GDM1 (cell line): ENCODE data around the gene RAB37.

Source experiments
- DNase-seq: peaks from one replicate; lab custom pipeline; 2025; lab: John Stamatoyannopoulos, UW

The RAB37 gene

GRCh38 chr17:74761419-74761818 is 24.4 kb downstream of the RAB37 start:
- no peak for DNase-seq

GRCh38 chr17:74761931-74762330 is 24.9 kb downstream of the RAB37 start:
- DNase-seq: no peak

DNA sequence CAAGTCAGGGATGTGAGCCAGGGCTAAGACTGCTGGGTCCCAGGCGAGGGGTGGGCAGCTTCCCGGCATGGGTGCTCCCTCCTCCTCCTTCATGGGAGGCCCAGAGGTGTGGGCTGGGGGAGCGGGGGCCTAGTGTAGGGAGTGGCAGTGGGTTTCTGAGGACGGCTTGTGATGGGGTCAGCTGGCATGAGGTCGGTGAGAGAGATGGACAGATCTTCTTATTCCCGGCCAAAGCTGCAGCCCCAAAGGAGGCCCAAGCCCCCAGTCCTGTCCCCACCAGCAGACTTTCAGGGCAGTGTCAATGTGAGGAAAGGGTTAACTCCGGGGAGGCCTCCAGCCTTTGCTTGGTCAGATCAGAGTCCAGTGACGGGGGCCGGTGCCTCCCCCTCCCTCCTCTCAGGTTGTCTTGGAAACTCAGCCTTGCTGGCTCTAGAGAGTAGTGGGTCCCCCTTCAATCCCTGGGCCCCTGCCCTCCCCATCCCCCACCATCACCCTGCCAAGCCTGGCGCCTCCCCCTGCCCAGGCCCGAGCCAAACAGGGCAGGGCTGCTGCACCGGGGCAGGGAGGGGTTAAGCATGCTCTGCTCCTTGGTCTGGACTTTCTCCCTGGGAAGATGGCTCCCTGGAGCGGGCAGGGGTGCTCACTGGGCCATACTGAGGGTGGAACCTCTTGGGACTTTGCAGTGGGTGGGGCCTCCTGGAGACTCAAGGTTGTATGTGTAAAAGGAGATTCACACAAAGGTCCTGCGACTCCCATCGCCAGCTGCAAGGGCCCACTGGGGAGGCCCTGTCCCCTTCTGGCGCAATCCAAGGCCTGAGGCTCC is 26.7 kb downstream of the RAB37 start:
- DNase-seq: no peak

DNA sequence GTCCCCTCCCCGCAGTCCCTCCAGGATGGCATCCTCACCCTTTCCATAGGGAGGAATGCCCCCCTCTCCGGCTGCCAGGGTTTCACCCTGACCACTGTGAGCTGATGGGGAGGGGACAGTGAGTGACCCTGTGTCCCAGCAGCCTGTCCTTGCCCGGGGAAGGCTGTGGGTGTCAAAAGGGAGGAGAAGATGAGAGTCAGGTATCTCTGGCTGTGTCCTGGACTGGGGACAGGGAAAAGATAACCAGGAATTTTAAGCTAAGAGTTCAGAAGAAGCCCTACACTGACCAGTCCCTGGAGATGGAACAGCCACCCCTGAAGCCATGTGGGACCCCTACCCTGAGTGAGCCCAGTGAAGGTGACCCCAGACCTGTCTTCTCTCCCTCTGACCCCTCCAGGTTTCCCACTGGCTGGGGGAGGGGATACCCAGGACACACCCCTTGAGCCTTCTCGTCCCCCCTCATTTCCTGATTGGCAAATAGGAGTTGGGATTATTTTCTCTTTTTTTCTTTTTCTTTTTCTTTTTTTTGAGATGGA is 27.8 kb downstream of the RAB37 start:
- DNase-seq: no peak

DNA sequence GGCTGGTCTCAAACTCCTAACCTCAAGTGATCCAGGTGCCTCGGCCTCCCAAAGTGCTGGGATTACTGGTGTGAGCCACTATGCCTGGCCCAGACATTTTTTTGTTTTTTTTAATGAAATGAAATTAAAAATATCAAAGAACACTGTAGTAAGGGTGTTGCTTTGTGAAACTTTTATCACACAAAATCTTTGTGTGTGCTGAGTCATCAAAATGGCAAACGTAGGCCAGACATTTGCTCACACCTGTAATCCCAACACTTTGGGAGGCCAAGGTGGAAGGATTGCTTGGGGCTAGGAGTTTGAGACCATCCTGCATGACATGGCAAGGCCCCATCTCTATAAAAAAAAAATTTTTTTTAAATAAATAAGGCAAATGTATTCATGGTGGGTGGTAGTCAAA is 29.4 kb downstream of the RAB37 start:
- DNase-seq: no peak

- no peak for DNase-seq
Observed at GRCh38 chr17:74767111-74767516, 30.1 kb downstream of the RAB37 start.

GRCh38 chr17:74768069-74768762 is 31.2 kb downstream of the RAB37 start:
- no peak for DNase-seq

DNA sequence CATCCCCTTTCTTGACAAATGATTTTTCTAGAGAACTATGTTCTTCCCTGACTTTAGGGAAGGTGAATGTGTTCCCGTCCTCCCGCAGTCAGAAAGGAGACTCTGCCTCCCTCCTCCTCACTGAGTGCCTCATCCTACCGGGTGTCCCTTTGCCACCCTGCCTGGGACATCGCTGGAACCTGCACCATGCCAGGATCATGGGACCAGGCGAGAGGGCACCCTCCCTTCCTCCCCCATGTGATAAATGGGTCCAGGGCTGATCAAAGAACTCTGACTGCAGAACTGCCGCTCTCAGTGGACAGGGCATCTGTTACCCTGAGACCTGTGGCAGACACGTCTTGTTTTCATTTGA is 31.7 kb downstream of the RAB37 start:
- no peak for DNase-seq

DNA sequence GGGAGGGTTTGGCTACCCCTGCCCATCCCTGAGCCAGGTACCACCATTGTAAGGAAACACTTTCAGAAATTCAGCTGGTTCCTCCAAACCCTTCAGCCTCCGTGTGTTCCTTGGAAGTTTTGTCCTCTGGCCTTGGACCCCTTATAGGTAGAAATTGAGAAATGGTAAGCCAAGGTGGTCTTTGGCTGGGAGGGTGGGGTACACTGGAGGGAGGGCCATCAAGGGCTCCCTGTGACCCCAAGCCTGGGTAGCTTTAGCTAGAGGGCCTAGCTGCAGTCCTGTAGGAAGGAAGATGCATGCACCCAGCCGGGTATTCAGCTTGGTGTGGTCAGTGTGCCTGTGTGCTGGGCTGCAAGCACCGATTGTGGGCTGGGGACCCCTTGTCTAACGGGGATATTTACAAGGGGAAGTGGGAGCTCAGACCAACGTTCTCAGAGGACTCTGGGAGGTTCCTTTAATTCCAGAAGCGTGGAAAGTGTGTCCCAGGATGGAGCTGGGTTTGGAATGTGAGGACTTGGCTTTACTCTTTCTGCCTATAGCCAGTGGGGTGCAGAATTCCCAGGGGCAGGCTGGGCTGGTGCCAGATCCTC is 32.3 kb downstream of the RAB37 start:
- DNase-seq: no peak

DNA sequence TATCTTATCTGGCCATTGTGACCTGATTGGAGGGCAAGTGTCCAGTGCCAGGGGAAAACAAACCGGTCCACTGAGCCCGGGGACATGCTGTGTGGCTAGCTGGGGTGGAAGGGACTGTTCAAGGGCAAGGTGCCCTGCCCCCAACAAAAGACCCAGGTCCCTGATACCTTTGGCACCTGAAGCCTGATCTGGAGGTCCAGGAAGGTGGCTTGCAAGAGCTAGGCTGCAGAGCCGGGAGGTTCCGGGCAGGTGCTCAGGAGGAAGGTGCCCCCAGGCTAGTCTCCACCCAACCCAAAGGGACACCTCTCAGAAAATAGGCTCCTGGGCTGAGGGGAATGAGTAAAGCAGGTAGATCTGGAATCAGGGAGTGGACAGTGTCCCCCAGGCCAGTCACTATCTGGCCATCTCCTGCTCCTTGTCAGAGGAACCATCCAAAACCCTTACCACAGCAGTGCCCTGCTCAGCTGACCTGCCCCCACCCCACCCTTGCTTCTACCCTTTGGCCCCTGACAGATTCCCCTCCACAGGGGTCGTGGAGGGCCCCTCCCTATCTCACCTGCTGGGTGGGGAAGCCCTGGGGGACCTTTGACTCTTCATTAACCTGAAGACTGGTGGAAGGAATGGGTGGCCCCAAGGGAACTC is 32.9 kb downstream of the RAB37 start:
- DNase-seq: no peak

DNA sequence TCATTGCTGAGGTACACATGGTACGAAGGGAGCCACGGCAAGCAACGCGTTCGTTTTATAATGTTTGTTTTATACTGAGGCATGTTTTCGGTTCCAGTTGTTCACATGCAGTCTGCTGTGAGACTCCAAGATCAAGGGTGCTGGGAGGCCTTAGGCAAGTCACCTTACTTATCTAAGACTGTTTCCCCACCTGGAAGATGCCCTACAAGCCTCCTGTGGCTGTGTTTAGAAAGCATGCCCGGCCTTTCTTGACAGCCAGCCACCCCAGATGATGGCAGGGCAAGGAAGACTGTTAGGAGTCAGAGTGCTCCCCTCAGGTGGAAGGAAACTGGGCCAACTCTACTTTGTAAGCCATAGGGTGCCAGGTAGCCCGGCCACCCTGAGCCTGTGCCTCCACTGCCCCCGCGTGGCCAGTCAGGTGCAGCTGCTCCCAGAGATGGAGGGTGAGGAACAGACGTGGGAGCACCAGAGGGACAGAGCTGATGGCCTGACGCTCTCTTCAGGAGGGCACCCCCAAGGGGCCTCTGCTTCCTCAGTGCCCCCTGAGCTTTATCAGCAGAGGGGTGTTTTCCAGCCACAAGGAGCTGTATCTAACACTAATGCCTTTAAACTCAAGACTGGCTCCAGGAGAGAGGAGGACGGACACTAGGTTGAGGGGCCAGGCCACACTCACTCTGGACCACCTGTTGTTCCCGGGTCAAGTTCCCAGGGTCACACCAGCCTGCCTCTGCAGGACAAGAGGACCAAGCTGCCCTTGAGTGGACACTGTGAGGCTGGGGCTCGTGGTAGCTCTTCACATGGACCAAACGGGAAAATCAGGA is 33.7 kb downstream of the RAB37 start:
- DNase-seq: no peak

GRCh38 chr17:74771319-74771914 is 34.4 kb downstream of the RAB37 start:
- no peak for DNase-seq

- DNase-seq: no peak
Observed at GRCh38 chr17:74772053-74772452, 35.0 kb downstream of the RAB37 start.

GRCh38 chr17:74773414-74773813 is 36.4 kb downstream of the RAB37 start:
- DNase-seq: no peak

- no peak for DNase-seq
Observed at GRCh38 chr17:74773871-74774286, 36.8 kb downstream of the RAB37 start.

GRCh38 chr17:74775409-74776043 is 38.5 kb downstream of the RAB37 start:
- DNase-seq: no peak

- DNase-seq: peak; percentile 96
Observed at GRCh38 chr17:74776044-74776962, 39.2 kb downstream of the RAB37 start, which contains the start of gene NAT9. Gene NAT9, minus strand, starts transcription at chr17:74776345. Its CDS starts 647 bp downstream, at chr17:74775698.

DNA sequence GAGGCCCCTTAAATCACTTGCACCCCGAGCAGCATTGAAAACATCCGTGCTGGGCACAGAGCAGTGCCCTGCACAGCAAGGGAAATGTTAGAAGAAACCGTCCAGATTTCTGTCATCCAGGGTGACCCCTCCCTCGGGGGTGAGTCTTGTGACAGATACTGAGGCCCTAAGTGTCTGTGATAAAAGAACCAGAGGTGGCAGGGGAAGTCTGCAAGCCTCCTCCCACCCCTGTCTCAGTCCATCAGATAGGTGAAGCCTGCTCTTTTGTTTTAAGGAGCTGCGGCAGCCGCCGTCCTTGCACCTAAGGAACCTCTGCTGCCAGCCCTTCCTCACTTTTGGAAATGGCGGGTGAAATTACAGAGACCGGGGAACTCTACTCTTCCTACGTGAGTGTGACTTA is 39.9 kb downstream of the RAB37 start:
- DNase-seq: no peak

GRCh38 chr17:74777901-74778515 is 41.0 kb downstream of the RAB37 start:
- DNase-seq: no peak
